ENCODE data around the gene ANGEL1. TPM values are rescaled to one million over a fixed set of nuclear protein-coding genes. Genes with fewer than 3 reads are reported as not detected.

Gene ANGEL1
- polyA plus RNA-seq, 1 of the 3 experiments (the other 2 are of a cell fraction): 14.1 TPM

DNA sequence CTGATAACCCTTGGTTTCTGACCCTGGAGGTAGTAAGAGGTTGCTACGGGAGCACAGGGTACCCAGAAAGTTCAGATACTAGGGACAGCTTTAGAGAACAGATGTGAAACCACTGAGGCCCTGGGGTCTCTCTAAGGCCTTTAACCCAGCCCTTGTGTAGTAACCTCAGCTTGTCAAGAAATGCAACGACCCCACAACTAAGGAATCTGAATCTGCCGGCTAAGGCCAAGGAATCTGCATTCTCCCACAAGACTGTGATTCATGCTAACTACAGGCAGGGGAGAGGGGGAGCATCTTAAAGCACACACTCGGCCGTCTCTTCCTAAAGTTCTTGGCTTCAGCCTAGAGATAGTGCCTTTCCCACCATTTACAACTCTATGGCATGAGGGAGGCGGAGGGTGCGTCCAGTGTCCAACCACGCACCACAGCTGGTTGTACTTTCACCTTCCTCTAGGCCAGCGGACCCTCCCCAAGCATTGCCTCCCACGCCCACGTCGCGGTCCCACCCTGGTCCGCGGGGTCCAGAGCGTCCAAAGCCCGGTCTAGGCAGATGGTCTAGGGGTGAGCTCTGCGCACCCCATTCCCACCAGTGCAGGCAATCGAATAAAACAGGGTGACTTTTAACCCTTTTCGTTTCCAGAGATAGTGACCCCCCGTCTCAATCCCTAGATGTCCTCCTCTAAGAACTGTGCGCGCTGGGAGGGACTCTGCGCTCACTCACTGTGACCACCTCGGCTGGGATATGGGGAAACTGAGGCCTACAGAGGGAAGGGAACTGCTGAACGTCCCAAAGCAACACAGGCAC is 52.1 kb downstream of the ANGEL1 start (continued):
- TF ChIP-seq, protein P1, sequence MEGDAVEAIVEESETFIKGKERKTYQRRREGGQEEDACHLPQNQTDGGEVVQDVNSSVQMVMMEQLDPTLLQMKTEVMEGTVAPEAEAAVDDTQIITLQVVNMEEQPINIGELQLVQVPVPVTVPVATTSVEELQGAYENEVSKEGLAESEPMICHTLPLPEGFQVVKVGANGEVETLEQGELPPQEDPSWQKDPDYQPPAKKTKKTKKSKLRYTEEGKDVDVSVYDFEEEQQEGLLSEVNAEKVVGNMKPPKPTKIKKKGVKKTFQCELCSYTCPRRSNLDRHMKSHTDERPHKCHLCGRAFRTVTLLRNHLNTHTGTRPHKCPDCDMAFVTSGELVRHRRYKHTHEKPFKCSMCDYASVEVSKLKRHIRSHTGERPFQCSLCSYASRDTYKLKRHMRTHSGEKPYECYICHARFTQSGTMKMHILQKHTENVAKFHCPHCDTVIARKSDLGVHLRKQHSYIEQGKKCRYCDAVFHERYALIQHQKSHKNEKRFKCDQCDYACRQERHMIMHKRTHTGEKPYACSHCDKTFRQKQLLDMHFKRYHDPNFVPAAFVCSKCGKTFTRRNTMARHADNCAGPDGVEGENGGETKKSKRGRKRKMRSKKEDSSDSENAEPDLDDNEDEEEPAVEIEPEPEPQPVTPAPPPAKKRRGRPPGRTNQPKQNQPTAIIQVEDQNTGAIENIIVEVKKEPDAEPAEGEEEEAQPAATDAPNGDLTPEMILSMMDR (IDR thresholded peaks at IDR 0.05): no peak
- TF ChIP-seq, protein P2, sequence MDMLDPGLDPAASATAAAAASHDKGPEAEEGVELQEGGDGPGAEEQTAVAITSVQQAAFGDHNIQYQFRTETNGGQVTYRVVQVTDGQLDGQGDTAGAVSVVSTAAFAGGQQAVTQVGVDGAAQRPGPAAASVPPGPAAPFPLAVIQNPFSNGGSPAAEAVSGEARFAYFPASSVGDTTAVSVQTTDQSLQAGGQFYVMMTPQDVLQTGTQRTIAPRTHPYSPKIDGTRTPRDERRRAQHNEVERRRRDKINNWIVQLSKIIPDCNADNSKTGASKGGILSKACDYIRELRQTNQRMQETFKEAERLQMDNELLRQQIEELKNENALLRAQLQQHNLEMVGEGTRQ (IDR thresholded peaks at IDR 0.05; ENCODE audit: borderline replicate concordance, low read depth, low read length): no peak
- TF ChIP-seq POLR2AphosphoS5 (IDR thresholded peaks at IDR 0.05; ENCODE audit: low read depth, low read length) (no peak), RCOR1 (IDR thresholded peaks at IDR 0.05; ENCODE audit: low read length) (no peak), TCF12 (IDR thresholded peaks at IDR 0.05) (no peak), TEAD4 (IDR thresholded peaks at IDR 0.05; ENCODE audit: borderline replicate concordance, insufficient read depth) (no peak), NRF1 (IDR thresholded peaks at IDR 0.05; ENCODE audit: low read depth, low read length) (no peak), EP300 (IDR thresholded peaks at IDR 0.05; ENCODE audit: borderline replicate concordance in 1 of 2, low read depth in 1 of 2, low read length in 1 of 2) (no peak), ELF1 (IDR thresholded peaks at IDR 0.05) (no peak), YY1 (IDR thresholded peaks at IDR 0.05; ENCODE audit: low read depth) (no peak)
- TF ChIP-seq, protein P3, sequence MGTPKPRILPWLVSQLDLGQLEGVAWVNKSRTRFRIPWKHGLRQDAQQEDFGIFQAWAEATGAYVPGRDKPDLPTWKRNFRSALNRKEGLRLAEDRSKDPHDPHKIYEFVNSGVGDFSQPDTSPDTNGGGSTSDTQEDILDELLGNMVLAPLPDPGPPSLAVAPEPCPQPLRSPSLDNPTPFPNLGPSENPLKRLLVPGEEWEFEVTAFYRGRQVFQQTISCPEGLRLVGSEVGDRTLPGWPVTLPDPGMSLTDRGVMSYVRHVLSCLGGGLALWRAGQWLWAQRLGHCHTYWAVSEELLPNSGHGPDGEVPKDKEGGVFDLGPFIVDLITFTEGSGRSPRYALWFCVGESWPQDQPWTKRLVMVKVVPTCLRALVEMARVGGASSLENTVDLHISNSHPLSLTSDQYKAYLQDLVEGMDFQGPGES (IDR thresholded peaks at IDR 0.05; ENCODE audit: low read depth, low read length): no peak
- TF ChIP-seq, protein P4, sequence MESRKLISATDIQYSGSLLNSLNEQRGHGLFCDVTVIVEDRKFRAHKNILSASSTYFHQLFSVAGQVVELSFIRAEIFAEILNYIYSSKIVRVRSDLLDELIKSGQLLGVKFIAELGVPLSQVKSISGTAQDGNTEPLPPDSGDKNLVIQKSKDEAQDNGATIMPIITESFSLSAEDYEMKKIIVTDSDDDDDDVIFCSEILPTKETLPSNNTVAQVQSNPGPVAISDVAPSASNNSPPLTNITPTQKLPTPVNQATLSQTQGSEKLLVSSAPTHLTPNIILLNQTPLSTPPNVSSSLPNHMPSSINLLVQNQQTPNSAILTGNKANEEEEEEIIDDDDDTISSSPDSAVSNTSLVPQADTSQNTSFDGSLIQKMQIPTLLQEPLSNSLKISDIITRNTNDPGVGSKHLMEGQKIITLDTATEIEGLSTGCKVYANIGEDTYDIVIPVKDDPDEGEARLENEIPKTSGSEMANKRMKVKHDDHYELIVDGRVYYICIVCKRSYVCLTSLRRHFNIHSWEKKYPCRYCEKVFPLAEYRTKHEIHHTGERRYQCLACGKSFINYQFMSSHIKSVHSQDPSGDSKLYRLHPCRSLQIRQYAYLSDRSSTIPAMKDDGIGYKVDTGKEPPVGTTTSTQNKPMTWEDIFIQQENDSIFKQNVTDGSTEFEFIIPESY (IDR thresholded peaks at IDR 0.05; ENCODE audit: borderline replicate concordance, low read depth): no peak

DNA sequence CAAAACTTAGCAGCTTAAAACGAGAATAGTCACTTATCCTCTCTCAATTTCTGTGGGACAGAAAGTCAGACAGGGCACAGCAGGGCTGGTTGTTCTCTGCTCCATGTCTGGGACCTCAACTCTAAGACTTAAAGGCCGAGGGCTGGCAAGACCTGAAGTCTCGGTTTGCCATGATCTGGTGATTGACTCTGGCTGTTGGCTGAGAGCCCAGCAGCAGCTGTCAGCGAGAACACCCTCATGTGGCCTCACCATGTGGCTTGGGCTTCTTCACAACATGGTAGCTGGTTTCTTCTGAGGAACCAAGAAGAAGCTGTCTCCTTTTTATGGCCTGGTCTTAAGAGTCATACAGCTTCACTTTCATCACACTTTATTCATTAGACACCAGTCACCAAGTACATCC is 53.1 kb downstream of the ANGEL1 start:
- DNase-seq: peak; percentile 1
- 91% methylated on average over 3 of the region's 4 CpGs for WGBS (ENCODE audit: low lambda C conversion rate)
- Histone ChIP-seq H3K4me3 (ENCODE audit: low read depth in 2 of 2, low read length in 1 of 2) (no peak overlapping the region), H3K36me3 (replicated peaks in 1 of 2; ENCODE audit: control insufficient read depth in 1 of 2, insufficient read depth in 2 of 2, low read length in 1 of 2) (no peaks in the 10 kb centered on the region), H3K79me2 (ENCODE audit: insufficient read depth) (no peaks in the 10 kb centered on the region), H3K9me2 (no peaks in the 10 kb centered on the region), H4K20me1 (ENCODE audit: insufficient read depth) (no peaks in the 10 kb centered on the region), H3K27me3 (ENCODE audit: insufficient read depth) (no peaks in the 10 kb centered on the region), H2AFZ (ENCODE audit: low read depth) (no peak overlapping the region), H3K4me2 (no peak overlapping the region), H3K4me1 (ENCODE audit: control insufficient read depth in 1 of 2, insufficient read depth in 2 of 2, low read depth in 1 of 2, low read length in 1 of 2) (peaks cover 0 to 29% of the 10 kb centered on the region in 2 experiments; a peak in 1 of 4 replicates), H3F3A (replicated peaks; ENCODE audit: insufficient read depth) (peaks cover 2% of the 10 kb centered on the region), H3K9me3 (no peaks in the 10 kb centered on the region), H3K27ac (ENCODE audit: low read depth in 2 of 2, low read length in 1 of 2) (no peak overlapping the region), H3K9ac (no peak overlapping the region)
- ChIA-PET CTCF (interaction anchor here (1.2 to 3.6 kb wide), 2 partner anchors 25 to 50 kb away, joined by 3 to 18 read pairs; no protein-coding TSS in a partner anchor), POLR2A (no interaction called here)
- TF ChIP-seq, protein P5, sequence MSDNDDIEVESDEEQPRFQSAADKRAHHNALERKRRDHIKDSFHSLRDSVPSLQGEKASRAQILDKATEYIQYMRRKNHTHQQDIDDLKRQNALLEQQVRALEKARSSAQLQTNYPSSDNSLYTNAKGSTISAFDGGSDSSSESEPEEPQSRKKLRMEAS (IDR thresholded peaks at IDR 0.05; ENCODE audit: low read depth): no peak
- TF ChIP-seq FOXM1 (IDR thresholded peaks at IDR 0.05; ENCODE audit: low read depth) (no peak), TAF1 (IDR thresholded peaks at IDR 0.05; ENCODE audit: borderline replicate concordance, low read depth, low read length) (no peak), EZH2phosphoT487 (IDR thresholded peaks at IDR 0.05; ENCODE audit: borderline replicate concordance, low read depth) (no peak), YY1 (IDR thresholded peaks at IDR 0.05; ENCODE audit: low read depth) (no peak), RCOR1 (IDR thresholded peaks at IDR 0.05; ENCODE audit: low read length) (no peak), SIN3A (IDR thresholded peaks at IDR 0.05; ENCODE audit: borderline replicate concordance, low read depth, low read length) (no peak)
- TF ChIP-seq, protein P2 (IDR thresholded peaks at IDR 0.05; ENCODE audit: borderline replicate concordance, low read depth, low read length): no peak

Measured in SK-N-SH (cell line).